Activated CD4-positive, alpha-beta T cell treated with anti-CD3 and anti-CD28 coated beads, Interleukin-2, amount 50 U/mL, for 24 hours (primary cell): ENCODE results near the gene KMT2E.
"Not testable (repeated sequence)": the region's sequence is repeated elsewhere in the genome, so short reads cannot be mapped to it uniquely, and the experiment has no call there.

ENCODE experiments used
- DNase-seq, 2 donors: peaks; one replicate each; pipeline ENCODE4 v3.0.0-alpha.2; 2020; ENCODE audit warnings: low read depth in 1 of 2, low spot score in 1 of 2

Gene KMT2E

DNA sequence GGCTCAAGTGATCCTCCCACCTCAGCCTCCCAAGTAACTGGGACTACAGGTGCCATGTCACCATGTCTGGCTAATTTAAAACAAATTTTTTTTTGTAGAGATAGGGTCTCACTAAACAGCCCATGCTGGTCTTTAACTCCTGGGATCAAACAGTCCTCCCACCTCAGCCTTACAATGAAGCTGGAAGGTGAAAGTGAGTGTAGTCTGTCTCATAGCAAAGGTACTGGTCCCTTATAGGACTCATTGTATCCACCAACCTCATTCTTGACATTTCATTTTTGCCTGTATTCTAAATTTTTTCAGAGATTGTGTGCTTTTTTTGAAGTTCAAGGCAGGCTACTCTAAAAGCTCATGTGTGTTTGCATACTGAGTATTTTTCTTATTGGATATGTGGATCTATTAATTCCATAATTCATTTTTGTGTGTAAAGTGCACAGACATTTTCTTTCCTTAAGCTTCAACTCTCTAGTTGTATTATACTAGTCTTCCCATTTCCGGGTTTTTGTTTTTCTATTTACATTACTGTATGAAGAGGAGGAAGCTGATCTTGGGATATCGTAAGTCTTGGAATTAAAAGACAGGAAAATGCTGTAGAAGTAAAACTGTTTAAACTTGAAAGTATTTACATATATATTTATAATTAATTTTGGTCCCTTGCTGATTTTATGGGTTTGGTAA lies 13.3 kb downstream of the KMT2E start:
- no peak for DNase-seq

DNA sequence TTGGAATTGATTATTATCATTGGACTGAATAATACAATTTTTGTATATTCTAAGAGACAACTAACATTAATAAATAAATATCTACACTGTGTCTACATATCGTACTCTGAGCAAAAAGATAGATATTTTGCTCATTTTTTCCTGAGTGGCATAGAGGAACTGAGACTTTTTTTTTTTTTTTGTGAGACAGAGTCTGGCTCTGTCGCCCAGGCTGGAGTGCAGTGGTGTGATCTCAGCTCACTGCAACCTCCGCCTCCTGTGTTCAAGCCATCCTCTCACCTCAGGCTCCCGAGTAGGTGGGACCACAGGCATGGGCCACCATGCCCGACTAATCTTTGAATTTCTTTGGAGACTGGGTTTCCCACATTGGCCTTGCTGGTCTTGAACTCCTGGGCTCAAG lies 14.0 kb downstream of the KMT2E start:
- DNase-seq, result no peak

DNA sequence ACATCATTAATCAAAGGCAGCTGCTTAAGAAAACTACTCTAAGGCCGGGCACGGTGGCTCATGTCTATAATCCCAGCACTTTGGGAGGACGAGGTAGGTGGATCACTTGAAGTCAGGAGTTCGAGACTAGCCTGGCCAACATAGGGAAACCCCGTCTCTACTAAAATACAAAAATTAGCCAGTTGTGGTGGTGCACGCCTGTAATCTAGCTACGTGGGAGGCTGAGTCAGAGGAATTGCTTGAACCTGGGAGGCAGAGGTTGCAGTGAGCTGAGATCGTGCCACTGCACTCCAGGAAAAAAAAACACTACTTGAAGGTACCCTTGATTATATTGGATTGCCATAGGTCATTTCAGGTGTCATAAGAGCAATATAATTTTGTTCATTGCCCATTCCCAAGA lies 14.9 kb downstream of the KMT2E start:
- DNase-seq, result not testable (repeated sequence)

DNA sequence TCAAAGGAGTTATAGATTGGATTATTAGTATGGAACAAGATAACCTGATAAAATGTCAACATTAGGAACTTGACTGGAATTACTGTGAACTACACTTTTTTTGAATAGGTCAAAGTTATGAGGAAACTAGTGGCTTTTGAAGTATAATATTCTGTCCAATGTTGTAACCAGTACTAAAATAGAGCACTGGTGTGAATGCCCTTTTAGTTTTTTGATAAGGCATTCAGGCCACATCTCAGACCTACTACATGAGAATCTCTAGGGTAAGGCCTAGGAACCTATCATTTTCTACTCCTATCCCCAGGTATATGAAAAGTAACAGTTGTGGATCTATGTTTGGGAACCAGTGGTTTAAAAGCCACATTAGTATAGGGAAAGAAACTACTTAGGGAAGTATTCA lies 16.4 kb downstream of the KMT2E start:
- DNase-seq, result no peak

DNA sequence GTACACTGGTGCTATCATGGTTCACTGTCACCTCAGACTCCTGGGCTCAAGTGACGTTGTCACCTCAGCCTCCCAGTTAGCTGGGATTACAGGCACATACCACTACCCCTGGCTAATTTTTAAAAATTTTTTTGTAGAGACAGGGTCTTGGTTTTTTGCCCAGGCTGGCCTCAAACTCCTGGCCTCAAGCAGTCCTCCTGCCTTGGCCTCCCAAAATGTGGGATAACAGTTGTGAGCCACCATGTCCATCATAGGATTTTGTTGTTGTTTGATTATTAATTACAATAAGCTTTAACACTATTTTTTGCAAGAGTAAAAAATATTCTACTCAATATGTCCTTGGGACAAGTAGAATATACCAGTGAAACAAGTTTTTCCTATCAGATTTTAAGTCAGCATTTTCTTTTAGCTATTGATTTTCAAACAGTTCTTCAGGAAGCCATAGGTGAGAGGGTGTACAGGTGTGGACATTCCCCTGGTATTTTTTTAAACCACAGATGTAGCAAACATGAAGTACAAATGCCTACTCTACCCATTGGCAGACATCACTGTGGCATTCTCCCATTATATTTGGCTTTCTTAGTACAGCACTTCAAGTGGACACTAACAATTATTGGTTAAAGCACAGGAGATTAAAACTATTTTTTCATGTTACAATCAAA lies 18.7 kb downstream of the KMT2E start:
- DNase-seq, result no peak

DNA sequence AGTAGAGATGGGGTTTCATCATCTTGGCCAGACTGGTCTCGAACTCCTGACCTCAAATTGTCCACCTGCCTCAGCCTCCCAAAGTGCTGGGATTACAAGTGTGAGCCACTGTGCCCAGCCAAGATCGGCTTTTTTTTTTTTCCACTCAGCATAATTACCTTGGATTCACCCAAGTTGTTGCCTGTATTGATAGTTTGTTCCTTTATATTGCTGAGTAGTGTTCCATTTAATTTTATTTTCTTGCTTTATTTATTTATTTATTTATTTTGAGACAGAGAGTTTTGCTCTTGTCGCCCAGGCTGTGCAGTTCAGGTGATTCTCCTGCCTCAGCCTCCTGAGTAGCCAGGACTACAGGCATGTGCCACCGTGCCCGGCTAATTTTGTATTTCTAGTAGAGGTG lies 21.3 kb downstream of the KMT2E start:
- DNase-seq, result no peak

DNA sequence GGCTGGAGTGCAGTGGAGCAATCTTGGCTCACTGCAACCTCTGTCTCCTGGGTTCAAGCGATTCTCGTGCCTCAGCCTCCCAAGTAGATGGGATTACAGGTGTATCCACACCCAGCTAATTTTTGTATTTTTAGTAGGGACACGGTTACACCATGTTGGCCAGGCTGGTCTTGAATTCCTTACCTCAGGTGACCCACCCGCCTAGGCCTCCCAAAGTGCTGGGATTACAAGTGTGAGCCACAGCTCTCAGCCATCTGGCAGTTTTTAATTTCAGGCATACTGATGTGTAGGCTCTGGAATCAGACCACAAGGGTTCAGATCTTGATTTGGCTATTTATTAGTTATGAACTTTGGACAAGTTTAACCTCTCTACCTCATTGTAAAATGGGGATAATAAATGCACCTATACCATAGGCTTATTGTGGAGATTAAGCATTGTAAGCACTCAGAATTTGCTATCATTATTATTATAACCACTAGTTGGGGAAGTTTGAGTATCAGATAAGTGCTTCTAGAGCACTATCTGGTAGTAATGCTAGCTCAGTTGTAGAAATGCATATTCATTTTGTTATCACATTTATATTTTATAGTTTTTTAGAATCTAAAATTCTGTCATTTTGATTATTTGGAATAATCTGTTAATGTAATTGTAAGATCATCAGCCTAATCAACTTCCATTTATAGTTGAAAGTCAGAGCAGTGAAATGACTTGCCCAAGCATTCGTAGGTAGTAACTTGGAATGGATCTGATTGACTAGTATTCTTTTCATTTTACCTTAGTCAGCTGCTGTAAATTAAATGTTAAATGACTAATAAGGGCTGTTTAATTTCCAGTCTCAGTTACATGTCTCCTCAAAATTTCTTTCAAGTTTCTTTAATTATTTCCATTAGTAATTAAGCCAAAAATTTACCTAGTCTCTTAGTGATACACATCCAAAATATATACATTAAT lies 22.5 kb downstream of the KMT2E start:
- DNase-seq, result no peak

DNA sequence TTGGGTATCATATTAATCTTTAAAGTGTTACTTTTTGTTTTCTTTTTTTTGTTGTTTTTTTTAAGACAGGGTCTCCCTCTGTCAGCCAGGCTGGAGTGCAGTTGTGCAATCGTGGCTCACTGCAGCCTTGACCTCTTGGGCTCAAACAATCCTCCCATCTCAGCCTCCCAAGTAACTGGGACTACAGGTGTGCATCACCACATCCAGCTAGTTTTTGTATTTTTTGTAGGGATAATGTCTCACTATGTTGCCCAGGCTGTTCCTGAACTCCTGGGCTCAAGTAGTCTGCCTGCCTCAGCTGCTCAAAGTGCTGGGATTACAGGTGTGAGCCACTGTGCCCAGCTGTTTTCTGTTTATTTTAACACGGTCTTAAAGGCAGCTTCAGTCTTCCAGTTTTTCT lies 23.3 kb downstream of the KMT2E start:
- no peak for DNase-seq

DNA sequence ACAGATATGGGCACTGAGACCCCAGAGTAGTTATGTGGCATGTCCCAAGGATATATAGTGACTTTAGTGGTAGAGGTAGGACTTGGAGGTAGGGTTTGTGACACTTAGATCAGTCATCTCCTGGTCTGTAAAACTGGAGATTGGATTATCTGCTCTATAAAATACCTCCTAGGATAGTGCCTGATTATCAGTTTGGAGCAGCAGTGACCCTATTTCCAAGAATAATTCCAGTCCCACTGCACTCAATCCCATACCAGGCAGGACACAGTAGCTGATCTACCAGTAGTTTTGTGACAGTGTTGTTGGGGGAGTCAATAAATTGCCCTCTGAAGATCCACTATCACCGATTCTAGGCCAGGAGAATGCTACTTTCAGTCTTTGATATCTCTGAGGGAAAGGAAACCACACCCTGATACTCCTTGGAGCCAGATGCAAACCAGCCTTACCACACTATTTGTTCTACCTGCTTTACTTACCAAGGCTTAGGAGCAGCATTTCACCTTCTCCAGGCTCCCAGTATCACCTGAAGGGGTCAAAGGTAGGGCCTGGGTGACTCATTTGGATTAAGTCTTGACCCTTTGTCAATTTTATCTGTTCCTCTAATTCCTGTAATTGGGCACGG lies 30.6 kb downstream of the KMT2E start:
- no peak for DNase-seq

DNA sequence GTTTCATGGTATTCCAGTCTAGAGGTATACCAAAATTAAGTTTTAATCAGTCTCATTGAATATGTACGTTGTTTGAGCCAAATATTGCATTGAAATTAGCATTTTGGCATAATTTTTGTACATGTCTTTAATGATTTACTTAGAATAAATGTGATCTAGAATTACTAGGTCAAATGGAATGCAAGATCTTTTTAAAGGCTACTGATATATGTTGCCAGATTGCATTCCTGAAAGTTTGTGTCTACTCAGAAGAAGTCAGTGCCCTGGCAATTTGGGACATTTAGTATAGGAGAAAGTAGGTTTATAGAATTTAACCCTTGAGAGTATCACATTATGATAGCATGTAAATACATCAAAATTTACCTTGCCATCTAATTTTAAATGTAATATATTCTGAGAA lies 32.4 kb downstream of the KMT2E start:
- no peak for DNase-seq

DNA sequence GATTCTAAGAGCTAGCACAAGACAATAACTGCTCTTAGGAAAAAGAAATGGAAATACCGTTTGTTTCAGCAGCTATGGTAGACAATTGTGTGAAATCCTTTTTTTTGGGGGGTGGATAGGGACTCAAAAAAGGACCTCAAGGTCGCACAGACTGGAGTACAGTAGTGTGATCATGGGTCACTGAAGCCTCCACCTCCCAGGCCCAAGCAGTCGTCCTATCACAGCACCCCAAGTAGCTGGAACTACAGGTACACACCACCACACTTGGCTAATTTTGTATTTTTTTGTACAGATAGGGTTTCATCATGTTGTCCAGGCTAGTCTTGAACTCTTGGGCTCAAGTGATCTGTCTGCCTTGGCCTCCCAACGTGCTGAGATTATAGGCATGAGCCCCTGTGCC lies 33.9 kb downstream of the KMT2E start:
- DNase-seq, result no peak

DNA sequence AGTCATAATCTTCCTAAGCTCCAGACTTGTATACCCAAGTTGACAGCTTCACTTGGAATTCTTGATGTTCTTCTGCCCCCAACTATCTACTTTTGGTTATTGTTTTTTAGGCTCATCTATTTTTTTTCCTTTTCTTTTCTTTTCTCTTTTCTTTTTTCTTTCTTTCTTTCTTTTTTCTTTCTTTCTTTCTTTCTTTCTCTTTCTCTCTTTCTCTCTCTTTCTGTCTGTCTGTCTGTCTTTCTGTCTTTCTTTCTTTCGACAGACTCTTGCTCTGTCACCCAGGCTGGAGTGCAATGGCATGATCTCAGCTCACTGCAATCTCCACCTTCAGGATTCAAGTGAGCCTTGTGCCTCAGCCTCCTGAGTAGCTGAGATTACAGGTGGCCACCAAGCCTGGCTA lies 36.5 kb downstream of the KMT2E start:
- DNase-seq, result no peak

DNA sequence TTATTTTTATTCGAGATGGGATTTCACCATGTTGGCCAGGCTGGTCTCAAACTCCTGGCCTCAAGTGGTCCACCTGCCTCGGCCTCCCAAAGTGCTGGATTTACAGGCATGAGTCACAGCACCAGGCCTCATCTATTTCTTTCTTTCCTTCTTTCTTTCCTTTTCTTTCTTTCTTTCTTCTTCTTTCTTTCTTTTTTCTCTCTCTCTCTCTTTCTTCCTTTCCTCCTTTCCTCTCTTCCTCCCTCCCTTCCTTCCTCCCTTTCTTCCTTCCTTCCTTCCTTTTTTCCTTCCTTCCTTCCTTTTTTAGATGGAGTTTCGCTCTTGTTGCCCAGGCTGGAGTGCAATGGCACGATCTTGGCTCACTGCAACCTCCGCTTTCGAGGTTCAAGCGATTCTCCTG lies 36.9 kb downstream of the KMT2E start:
- not testable (repeated sequence) for DNase-seq

DNA sequence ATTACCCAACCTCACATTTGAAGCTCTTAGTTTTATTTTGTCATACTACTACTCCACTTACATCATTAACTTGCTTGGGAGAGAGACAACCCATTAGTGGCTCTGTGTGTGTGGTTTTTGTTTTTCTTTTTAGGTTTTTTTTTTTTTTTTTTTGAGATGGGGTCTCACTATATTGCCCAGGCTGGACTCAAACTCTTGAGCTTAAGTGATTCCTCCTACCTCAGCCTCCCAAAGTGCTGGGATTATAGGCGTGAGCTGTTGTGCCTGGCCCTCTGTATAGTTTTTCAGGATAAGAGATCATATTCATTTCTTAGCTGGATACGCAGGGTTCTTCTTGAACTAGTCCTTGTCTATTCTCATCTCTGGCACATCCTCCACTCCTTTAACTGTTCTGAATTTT lies 41.1 kb downstream of the KMT2E start:
- no peak for DNase-seq

DNA sequence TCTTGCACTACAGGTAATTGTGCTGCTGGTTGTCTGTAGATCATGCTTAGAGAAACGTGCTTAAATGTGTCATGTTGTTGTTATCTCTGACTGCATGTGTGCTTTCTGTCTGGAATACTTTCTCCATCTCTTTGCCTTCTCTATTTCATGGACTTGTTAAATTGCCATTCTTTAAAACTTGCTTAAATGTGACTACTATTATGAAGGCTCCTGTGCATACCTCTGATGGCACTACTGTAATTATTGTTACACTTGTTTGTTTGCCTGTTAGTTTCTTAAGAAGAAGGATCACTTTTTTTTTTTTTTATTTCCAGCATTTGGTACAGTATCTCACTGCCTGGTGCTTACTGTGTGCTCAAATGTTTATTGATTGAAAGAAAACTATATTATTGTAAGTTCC lies 41.6 kb downstream of the KMT2E start:
- DNase-seq, result no peak

DNA sequence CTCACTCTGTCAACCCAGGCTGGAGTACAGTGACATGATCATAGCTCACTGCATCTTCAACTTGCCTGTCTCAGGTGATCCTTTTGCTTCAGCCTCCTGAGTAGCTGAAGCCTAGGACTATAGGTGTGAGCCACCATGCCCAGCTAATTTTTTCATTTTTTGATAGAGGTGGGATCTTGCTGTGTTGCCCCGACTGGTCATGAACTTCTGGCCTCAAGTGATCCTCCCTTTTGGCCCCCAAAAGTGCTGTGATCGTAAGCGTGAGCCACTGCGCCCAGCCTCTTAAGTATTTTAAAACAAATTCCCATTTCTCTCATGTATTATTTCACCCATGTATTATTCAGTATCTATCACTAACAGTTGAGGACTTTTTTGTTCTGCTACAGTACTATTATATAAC lies 43.5 kb downstream of the KMT2E start:
- DNase-seq, result no peak

DNA sequence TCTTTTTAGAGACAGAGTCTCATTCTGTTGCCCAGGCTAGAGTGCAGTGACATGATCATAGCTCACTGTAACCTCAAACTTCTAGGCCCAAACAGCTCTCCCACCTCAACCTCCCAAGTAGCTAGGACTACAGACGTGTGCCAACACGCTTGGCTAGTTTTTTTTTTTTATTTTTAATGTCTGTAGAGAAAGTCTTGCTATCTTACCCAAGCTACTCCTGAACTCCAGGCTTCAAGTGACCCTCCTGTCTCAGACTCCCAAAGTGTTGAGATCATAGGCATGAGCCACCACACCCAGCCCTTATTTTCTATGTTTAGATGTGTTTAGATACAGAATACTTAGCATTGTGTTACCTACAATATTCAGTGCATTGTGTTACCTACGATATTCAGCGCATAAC lies 46.4 kb downstream of the KMT2E start:
- DNase-seq, result no peak

DNA sequence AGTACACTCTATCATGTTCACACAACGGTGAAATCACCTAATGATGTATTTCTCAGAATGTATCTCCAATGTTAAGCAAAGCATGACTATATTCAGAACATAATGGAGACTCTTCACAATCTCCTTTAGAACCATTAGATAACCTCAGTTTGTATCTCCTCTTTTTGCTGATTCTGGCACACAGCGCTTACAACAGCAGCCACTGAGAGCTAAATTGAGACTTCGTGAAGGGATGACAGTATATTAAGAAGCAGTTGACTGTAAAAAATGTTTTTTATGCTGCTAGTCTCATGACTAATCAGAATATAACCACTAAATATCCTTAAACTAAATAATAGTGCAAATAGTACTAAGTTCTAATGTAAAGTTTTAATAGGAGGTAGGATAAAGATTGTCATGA lies 46.9 kb downstream of the KMT2E start:
- no peak for DNase-seq

DNA sequence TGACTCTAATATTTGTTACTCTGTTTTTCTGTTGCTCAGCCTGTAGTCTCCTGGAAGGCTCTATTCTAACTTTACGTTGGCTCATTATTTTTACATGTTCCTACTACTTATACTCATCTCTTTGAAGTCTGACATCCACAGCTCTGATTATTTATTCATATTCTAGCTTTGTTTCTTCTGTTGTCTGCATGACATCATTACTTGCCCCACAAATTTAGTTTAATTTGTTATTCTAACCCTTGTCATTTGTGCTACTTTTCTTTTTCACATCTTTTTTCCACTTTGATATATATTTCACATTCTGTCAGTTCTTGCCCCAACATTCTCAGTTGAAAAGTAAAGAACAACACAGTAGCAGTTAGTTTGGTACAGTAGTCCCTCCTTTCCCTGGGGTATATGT lies 51.1 kb downstream of the KMT2E start:
- no peak for DNase-seq

DNA sequence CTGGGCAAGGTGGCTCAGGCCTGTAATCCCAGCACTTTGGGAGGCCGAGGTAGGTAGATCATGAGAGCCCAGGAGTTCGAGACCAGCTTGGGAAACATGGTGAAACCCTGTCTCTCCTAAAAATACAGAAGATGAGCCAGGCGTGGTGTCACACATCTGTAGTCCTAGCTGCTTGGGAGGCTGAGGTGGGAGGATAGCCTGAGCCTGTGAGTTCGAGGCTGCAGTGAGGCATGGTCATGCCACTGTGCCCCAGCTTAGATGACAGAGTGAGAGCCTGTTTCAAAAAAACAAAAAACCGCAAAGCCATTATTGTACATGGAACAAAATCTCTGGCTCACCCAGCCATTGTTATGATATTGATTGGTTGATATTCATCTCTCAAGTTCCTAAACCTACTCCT lies 53.7 kb downstream of the KMT2E start:
- no peak for DNase-seq

DNA sequence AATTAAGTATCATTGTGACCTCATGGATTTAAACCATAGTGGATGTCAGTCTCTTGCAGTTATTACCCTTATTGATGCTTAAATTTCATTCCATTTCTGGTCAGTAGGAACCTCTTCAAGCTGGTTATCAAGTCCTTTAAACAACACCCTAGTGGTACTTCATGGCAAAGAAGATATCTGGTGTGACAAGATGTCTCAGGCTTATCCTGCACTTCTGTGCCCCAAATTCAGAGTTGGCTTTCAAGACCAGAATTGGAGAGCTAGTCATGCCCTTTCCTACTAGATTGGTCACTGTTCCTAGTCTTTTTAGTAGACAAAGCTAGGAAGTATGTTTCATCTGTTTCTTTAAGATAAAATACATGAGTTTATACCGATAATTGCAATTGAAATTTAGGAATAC lies 54.9 kb downstream of the KMT2E start:
- no peak for DNase-seq

DNA sequence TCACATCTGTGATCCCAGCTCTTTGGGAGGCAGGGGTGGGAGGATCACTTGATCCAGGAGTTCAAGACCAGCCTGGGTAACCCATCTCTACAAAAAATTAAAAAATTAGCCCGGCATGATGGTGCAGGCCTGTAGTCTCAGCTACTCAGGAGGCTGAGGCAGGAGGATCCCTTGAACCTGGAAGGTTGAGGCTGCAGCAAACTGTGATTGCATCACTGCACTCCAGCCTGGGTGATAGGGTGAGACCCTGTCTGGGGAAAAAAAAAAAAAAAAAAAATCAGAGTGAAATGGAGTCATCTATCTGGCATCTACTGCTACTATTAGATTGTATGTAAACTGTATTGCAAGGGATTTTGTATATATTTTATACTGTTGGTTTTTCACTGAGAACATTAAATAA lies 59.1 kb downstream of the KMT2E start:
- DNase-seq, result no peak
